ENCODE data around the gene MANBA.
"Not testable (repeated sequence)": the region's sequence is repeated elsewhere in the genome, so short reads cannot be mapped to it uniquely, and the experiment has no call there.

The MANBA gene

DNA sequence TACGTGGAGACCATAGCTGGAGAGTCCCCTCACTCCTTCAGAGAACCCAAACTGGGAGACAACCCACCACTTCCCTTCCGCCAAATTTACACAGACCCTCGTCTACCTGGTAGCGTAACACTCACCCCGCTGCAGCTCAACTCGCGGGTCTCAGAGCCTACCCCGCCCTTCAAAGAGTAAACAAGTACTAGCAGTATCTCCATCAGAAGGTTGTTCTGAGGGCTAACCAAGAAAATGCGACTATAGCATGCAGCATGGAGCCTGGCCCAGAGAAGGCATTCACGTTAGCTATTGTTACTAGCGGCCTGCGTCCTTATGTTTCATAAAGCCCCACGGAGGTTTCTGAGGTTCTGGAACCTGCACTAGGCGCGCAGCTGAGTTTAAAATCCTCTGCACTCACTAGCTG lies 531 bp upstream of the MANBA start:
- no peak for DNase-seq

DNA sequence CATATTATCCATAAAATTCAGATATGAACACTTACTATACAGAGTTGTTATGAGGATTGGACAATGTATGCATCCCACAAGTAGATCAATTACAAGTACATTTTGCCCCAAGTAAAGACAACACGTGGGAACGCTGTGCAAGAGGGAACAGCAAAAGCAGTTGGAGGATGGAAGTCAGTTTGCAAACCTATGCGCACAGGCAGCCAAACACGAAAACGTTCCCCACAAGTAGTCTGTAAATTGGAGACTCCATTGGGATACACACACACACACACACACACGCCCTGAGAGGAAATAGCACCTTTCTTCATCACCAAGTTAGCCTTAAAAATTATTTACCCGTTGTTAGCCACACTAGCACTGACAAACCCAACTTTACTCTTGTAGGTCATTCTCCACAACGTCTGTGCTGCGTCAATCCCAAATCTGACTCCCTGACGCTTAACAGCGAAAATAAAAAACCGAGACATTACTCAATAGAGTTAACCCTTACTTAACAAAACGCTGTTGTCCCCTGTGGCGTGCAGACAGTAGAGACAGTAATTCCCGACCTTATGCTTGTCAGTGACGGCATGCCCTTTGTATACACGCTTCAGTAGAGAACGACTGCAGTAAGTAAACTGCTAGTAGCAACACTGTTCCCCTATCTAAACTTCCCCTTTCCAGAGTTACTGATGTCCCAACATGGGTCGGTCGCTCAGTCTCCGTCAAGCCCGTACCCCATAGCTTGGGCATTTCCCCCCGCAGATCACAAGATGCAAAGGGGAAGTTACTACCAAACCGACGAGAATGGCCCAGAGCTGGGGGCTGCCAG lies 730 bp downstream of the MANBA start:
- DNase-seq = peak; percentile 39

DNA sequence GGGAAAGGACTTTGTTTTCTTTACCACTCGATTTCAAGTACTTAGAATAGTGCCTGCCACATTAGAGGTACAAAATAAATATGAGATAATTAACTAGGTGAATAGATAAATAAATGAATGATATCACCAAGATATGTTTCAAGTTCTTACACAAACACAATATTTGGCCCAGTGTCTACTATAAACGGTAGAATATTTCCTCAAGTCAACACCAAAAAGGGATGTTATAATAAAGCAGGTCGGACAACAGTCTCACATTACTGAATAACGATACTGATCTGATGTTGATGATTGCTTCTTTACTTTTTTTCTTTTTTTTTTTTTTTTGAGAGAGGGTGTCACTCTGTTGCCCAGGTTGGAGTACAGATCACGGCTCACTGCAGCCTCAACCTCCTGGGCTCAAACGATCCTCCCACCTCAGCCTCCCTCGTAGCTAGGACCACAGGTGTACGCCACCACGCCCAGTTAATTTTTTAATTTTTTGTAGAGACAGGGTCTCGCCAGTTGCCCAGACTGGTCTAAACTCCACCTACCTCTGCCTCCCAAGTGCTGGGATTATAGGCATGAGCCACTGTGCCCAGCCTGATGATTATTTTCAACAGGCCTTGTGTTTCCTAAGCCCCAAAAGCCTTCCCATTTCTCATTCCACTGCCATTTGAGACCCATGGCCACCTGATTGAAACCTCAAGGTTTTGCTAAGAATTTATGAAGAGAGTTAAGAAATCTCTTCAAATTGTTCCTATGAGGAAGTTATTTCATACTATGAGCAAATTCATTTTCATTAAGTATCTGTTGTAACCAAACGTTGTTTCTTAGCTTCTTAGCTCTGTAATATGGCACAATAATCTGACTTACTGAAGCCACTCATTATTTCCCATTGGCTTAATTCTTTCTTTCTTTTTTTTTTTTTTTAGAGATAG lies 2.3 kb downstream of the MANBA start:
- no peak for DNase-seq

DNA sequence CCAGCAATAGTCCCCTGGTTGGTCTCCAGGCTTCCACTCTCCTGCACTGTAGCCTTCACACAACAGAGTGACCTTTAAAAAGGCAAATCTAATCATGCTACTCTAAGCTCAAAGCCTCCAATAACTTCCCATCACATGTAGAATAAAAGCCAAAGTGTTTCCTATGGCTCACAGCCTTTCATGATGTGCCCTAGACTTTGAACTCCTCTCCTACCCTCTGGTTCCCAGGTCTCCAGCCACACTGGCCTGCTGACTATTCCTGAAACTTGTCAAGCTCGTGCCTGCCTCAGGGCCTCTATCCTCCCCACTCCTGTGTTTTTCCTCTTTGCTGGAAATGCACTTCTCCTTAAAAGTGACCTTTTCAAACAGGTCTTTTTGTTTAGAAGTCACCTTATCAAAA lies 3.1 kb downstream of the MANBA start:
- DNase-seq = no peak

- peak; percentile 12 for DNase-seq
Observed at GRCh38 chr4:102754044-102754443, 6.7 kb downstream of the MANBA start.

GRCh38 chr4:102751941-102752340 lies 8.8 kb downstream of the MANBA start:
- DNase-seq = no peak

DNA sequence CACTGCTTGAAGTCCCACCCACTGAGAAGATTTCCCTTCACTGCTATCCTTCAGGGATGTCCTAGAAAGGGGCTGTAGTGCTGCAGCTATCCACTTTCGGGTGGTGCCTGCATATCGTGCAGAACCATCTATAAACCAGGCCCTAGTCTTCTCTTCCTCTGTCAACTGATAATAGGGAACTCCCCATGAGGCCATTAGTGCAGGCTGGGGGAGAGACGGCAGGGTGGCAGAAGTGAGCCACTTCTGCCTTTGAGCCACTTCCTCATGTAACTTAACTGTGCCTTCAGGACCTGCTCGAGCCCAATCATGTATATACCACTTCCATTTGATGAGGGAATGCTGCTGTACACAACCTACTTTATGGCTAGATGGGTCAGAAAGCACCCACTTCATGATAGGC lies 17.4 kb downstream of the MANBA start:
- not testable (repeated sequence) for DNase-seq

GRCh38 chr4:102738802-102739201 lies 22.0 kb downstream of the MANBA start:
- not testable (repeated sequence) for DNase-seq

- no peak for DNase-seq
Observed at GRCh38 chr4:102736636-102737549, 23.9 kb downstream of the MANBA start.

DNA sequence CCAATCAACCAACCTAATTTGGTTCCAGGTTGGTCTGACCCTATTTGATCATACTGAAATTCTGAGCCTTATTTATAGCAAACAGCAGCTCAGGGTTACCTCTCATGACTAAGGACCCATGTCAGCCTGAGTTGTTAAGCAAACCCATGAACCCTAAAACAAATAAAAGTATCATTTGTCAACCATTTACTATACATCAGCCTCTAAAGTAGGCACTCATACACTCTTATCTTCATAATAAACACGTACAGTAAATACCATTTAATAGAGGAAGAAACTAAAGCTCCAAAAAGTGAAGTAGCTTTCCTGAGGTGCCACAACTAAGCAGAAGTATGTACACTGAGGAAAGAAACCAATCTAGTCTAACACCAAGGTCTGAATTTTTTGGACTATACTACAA lies 25.2 kb downstream of the MANBA start:
- no peak for DNase-seq

GRCh38 chr4:102734591-102735385 lies 26.0 kb downstream of the MANBA start:
- peak; percentile 24 for DNase-seq

DNA sequence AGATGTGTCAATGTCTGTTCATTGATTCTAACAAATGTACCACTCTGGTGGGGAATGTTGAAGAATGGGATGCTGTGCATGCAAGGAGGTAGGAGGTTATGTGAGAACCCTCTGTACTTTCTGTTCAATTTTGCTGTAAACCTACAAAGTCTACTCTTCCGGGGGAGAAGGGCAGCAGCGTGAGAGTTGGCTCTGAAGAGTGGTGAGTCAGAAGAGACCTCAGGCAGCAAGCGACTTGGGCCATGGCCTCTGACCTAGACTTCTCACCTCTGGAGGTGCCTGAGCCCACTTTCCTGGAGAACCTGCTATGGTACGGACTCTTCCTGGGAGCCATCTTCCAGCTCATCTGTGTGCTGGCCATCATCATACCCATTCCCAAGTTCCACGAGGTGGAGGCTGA lies 26.7 kb downstream of the MANBA start:
- no peak for DNase-seq

GRCh38 chr4:102733084-102733483 lies 27.7 kb downstream of the MANBA start:
- DNase-seq = no peak

DNA sequence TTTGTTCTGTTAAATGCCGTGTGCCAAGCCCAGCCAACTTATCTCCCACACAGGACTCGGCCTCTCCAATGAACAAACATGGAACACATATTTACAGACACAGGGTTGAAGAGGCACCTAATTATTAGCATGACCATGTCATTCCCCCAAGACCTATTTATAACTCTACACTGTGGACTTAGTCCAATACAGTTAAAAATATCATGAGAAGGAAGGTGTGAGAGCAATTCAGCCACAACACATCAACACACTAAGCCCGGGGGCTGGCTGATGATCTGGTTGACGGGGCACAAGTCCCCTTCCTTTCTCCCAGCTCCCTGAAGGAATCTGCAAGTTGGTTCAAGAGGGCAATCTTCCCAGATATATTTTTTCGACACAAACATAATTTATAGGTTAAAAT lies 28.1 kb downstream of the MANBA start:
- no peak for DNase-seq

- no peak for DNase-seq
Observed at GRCh38 chr4:102730968-102731533, 29.7 kb downstream of the MANBA start.

DNA sequence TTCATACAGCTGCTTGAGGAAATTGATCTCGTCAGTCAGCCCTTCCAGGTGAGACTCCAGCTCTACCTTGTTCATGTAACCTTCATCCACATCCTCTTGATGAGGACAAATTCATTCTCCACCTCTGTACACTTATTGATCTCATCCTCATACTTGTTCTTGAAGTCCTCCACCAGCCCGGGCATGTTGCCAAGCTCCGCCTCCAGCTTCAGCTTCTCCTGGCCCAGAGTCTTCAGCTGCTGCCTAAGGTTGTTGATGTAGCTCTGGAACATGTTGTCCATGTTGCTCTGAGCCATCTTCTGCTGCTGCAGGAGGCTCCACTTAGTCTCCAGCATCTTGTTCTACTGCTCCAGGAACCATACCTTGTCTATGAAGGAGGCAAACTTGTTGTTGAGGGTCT lies 31.3 kb downstream of the MANBA start:
- not testable (repeated sequence) for DNase-seq

GRCh38 chr4:102726919-102727318 lies 33.8 kb downstream of the MANBA start:
- not testable (repeated sequence) for DNase-seq

GRCh38 chr4:102726068-102726467 lies 34.7 kb downstream of the MANBA start:
- DNase-seq = no peak

GRCh38 chr4:102725229-102725628 lies 35.5 kb downstream of the MANBA start:
- DNase-seq = no peak

- no peak for DNase-seq
Observed at GRCh38 chr4:102723511-102723910, 37.3 kb downstream of the MANBA start.

DNA sequence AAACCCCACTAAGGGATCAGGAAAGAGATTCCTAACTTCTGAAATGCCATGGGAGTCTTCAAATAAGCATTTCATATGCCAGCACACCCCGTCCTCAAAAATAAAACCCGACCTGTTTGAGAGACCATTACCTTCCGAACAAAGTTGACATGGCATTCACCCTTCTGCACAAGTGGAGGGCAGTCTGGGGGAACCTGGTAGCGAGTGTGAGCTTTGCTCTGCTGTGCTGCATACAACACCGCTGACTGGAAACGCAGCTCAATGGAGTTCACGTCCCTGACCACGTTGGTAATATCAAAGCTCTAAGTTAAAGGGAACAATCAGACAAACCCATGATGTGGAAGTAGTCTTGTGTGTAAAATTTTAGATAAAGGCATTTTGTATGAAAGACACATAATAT lies 38.0 kb downstream of the MANBA start:
- no peak for DNase-seq
